RWPE2 (cell line): ENCODE measurements around the gene CHFR.

Experiments
- ATAC-seq: fragments of 200-7000 bp; cut with Tn5 transposase; 3 replicates; pipeline ENCODE4 v1.9.1; 2021; ENCODE audit warnings: low read depth
- DNase-seq: peaks from one replicate; pipeline ENCODE4 v3.0.0-alpha.2; 2020; ENCODE audit warnings: low spot score
- H3K27ac ChIP-seq: fragments of 450-650 bp; 2 replicates; pipeline ENCODE4 v1.5.1; 2017; ENCODE audit warnings: mild to moderate bottlenecking; ENCODE audit not compliant: poor library complexity, severe bottlenecking
- H3K27me3 ChIP-seq: fragments of 250-450 bp; sonication (Bioruptor Pico); 2 replicates; pipeline ENCODE4 v1.5.1; 2021; ENCODE audit warnings: mild to moderate bottlenecking, moderate library complexity; ENCODE audit not compliant: insufficient read depth, poor library complexity, severe bottlenecking
- H3K36me3 ChIP-seq: fragments of 250-450 bp; sonication (Bioruptor Pico); 2 replicates; pipeline ENCODE4 v1.5.1; 2020; ENCODE audit warnings: low read depth, mild to moderate bottlenecking, moderate library complexity
- H3K4me1 ChIP-seq: fragments of 250-450 bp; sonication (Bioruptor Pico); 2 replicates; pipeline ENCODE4 v1.5.1; 2021; ENCODE audit warnings: mild to moderate bottlenecking, moderate library complexity; ENCODE audit not compliant: insufficient read depth, poor library complexity, severe bottlenecking
- H3K4me3 ChIP-seq: fragments of 250-450 bp; sonication (Bioruptor Pico); 2 replicates; pipeline ENCODE4 v1.5.1; 2021; ENCODE audit warnings: mild to moderate bottlenecking, moderate library complexity; ENCODE audit not compliant: severe bottlenecking
- H3K9me3 ChIP-seq: fragments of 250-450 bp; sonication (Bioruptor Pico); 2 replicates; pipeline ENCODE4 v1.5.1; 2021; ENCODE audit warnings: mild to moderate bottlenecking, moderate library complexity; ENCODE audit not compliant: severe bottlenecking
- CTCF ChIP-seq: fragments of 450-650 bp; IDR thresholded peaks from one replicate; pipeline ENCODE4 v1.5.1; 2017; ENCODE audit warnings: mild to moderate bottlenecking, moderate library complexity; ENCODE audit not compliant: poor library complexity, severe bottlenecking

CHFR gene

GRCh38 chr12:132853285-132854092, 33.9 kb downstream of the CHFR start:
- no peak overlapping the region for H3K27ac ChIP-seq

GRCh38 chr12:132852496-132852895, 34.9 kb downstream of the CHFR start:
- no peak for ATAC-seq
- no peak overlapping the region for H3K4me3 ChIP-seq
- H3K27me3 ChIP-seq: no peaks in the 10 kb centered on the region
- no peak for DNase-seq
- H3K9me3 ChIP-seq: no peaks in the 10 kb centered on the region
- no peak for TF ChIP-seq CTCF
- peaks cover 47% of the 10 kb centered on the region for H3K36me3 ChIP-seq
- no peak overlapping the region for H3K27ac ChIP-seq
- no peaks in the 10 kb centered on the region for H3K4me1 ChIP-seq

More at GRCh38 chr12:132853285-132854092, 33.9 kb downstream of the CHFR start:
- H3K27me3 ChIP-seq: no peaks in the 10 kb centered on the region
- no peaks in the 10 kb centered on the region for H3K4me1 ChIP-seq
- no peaks in the 10 kb centered on the region for H3K9me3 ChIP-seq
- H3K36me3 ChIP-seq: peaks cover 55% of the 10 kb centered on the region
- ATAC-seq: no peak
- DNase-seq: no peak
- no peak for TF ChIP-seq CTCF
- H3K4me3 ChIP-seq: no peak overlapping the region

- Histone ChIP-seq H3K27me3 (no peaks in the 10 kb centered on the region), H3K9me3 (no peaks in the 10 kb centered on the region), H3K4me3 (no peak overlapping the region), H3K27ac (no peak overlapping the region), H3K36me3 (peaks cover 51% of the 10 kb centered on the region), H3K4me1 (no peaks in the 10 kb centered on the region)
- no peak for TF ChIP-seq CTCF
- DNase-seq (no peak), ATAC-seq (no peak)
These were observed 35.9 kb downstream of the CHFR start for GRCh38 chr12:132851465-132851864.

- no peaks in the 10 kb centered on the region for H3K4me1 ChIP-seq
- peaks cover 45% of the 10 kb centered on the region for H3K36me3 ChIP-seq
- H3K27me3 ChIP-seq: no peaks in the 10 kb centered on the region
- H3K27ac ChIP-seq: no peak overlapping the region
- DNase-seq: no peak
- no peak overlapping the region for H3K4me3 ChIP-seq
- ATAC-seq: no peak
- no peaks in the 10 kb centered on the region for H3K9me3 ChIP-seq
- TF ChIP-seq CTCF: no peak
These were observed 37.1 kb downstream of the CHFR start for GRCh38 chr12:132850291-132850690.

GRCh38 chr12:132848521-132848920, 38.9 kb downstream of the CHFR start:
- H3K4me1 ChIP-seq: no peaks in the 10 kb centered on the region
- no peak overlapping the region for H3K4me3 ChIP-seq
- no peaks in the 10 kb centered on the region for H3K27me3 ChIP-seq
- peaks cover 39% of the 10 kb centered on the region for H3K36me3 ChIP-seq
- no peak overlapping the region for H3K27ac ChIP-seq
- no peak for ATAC-seq
- H3K9me3 ChIP-seq: no peaks in the 10 kb centered on the region
- no peak for DNase-seq
- TF ChIP-seq CTCF: no peak
